H1 (cell line): ENCODE results near the gene CDKL1. TPM values are rescaled to one million over a fixed set of nuclear protein-coding genes. Genes with fewer than 3 reads are reported as not detected.

Source experiments
- CTCF ChIA-PET: fragments of 300-600 bp; sonication (Branson Sonifier 250); formaldehyde crosslinking; loops from one replicate; lab custom pipeline; 2021; ENCODE audit not compliant: partially characterized antibody; lab: Charles Lee
- POLR2A ChIA-PET: fragments of 300-600 bp; sonication (Branson Sonifier 250); formaldehyde crosslinking; loops from one replicate; lab custom pipeline; 2021; ENCODE audit warnings: inconsistent platforms; ENCODE audit not compliant: partially characterized antibody; lab: Charles Lee
- DNase-seq, 2 experiments: peaks; one replicate each; pipeline versions ENCODE4 v3.0.0 to v3.0.0-alpha.2; 2010 to 2022; ENCODE audit warnings: low spot score in 2 of 2, low read depth in 1 of 2, mixed read lengths in 1 of 2
- FAIRE-seq: peaks from 2 replicates; lab custom pipeline; 2011; peaks lifted over from hg19 to GRCh38; lab: Jason Lieb, UNC
- H2AFZ ChIP-seq: 2 replicates; pipeline ENCODE4 v1.8.1; 2012; ENCODE audit warnings: low read length, inconsistent platforms
- H2AK5ac ChIP-seq: 2 replicates; pipeline ENCODE4 v1.6.1; 2013; ENCODE audit warnings: low read depth, low read length
- H2BK120ac ChIP-seq: replicated peaks from 2 replicates; pipeline ENCODE3; 2013; ENCODE audit warnings: low read depth, low read length, inconsistent platforms
- H2BK12ac ChIP-seq: 2 replicates; pipeline ENCODE4 v1.6.1; 2013; ENCODE audit warnings: low read depth, low read length
- H2BK15ac ChIP-seq: 2 replicates; pipeline ENCODE4 v1.6.1; 2013; ENCODE audit warnings: low read length
- H2BK20ac ChIP-seq: 2 replicates; pipeline ENCODE4 v1.6.1; 2013; ENCODE audit warnings: low read length
- H2BK5ac ChIP-seq: 2 replicates; pipeline ENCODE4 v1.6.1; 2013; ENCODE audit warnings: low read depth, low read length
- H3K14ac ChIP-seq: 2 replicates; pipeline ENCODE4 v1.6.1; 2013; ENCODE audit warnings: inconsistent platforms; ENCODE audit not compliant: insufficient read length
- H3K18ac ChIP-seq: 2 replicates; pipeline ENCODE4 v1.6.1; 2013; ENCODE audit warnings: low read length; ENCODE audit errors: extremely low read depth
- H3K23ac ChIP-seq: 2 replicates; pipeline ENCODE4 v1.6.1; 2013; ENCODE audit warnings: inconsistent platforms; ENCODE audit not compliant: insufficient read length
- H3K23me2 ChIP-seq: 2 replicates; pipeline ENCODE4 v1.6.1; 2013; ENCODE audit warnings: low read depth, low read length
- H3K27ac ChIP-seq: 2 replicates; pipeline ENCODE4 v1.6.1; 2011; ENCODE audit warnings: low read depth, low read length, inconsistent platforms
- H3K27me3 ChIP-seq, 4 experiments: replicated peaks in 1 of 4; 1 replicate in 1 of 4; 2 replicates in 3 of 4; pipeline versions ENCODE4 v1.6.1 to v1.8.1; 2011 to 2013; ENCODE audit warnings: low read length in 3 of 4, mild to moderate bottlenecking in 3 of 4, inconsistent platforms in 2 of 4, mixed read lengths in 2 of 4, moderate library complexity in 1 of 4; ENCODE audit not compliant: control insufficient read depth in 3 of 4, insufficient read depth in 3 of 4; ENCODE audit errors: extremely low read depth in 1 of 4
- H3K36me3 ChIP-seq, 4 experiments: 2 replicates each; pipeline versions ENCODE4 v1.6.1 to v1.8.1; 2011 to 2013; ENCODE audit warnings: mild to moderate bottlenecking in 4 of 4, low read length in 3 of 4, moderate library complexity in 2 of 4, control low read depth in 1 of 4, inconsistent platforms in 1 of 4; ENCODE audit not compliant: insufficient read depth in 4 of 4, control insufficient read depth in 2 of 4
- H3K4ac ChIP-seq: replicated peaks from 2 replicates; pipeline ENCODE3; 2013; ENCODE audit warnings: low read length, low read depth, mixed read lengths, inconsistent platforms; ENCODE audit not compliant: insufficient read length
- H3K4me1 ChIP-seq, 4 experiments: replicated peaks in 1 of 4; 1 replicate in 1 of 4; 2 replicates in 3 of 4; pipeline versions ENCODE4 v1.6.1 to v1.8.1; 2011 to 2013; ENCODE audit warnings: low read length in 3 of 4, inconsistent platforms in 2 of 4, mixed read lengths in 1 of 4; ENCODE audit not compliant: insufficient read depth in 4 of 4, control insufficient read depth in 3 of 4
- H3K4me2 ChIP-seq, 2 experiments: 2 replicates each; pipeline versions ENCODE4 v1.6.1 to v1.8.1; 2011 to 2013; ENCODE audit warnings: low read depth in 2 of 2, low read length in 2 of 2, control low read depth in 1 of 2, inconsistent platforms in 1 of 2, mild to moderate bottlenecking in 1 of 2; ENCODE audit not compliant: insufficient read depth in 1 of 2
- H3K4me3 ChIP-seq, 4 experiments: fragments of 200-600, 300-600 bp in 1 of 4; sonication (generic), shearing (Covaris generic), sonication (Bioruptor Twin) in 1 of 4; 2 replicates each; pipeline versions ENCODE4 v1.5.1 to v1.8.1; 2011 to 2016; ENCODE audit warnings: low read length in 4 of 4, low read depth in 3 of 4, control low read depth in 2 of 4, inconsistent platforms in 2 of 4, mild to moderate bottlenecking in 2 of 4, mixed read lengths in 1 of 4, moderate library complexity in 1 of 4; ENCODE audit not compliant: insufficient read depth in 2 of 4; ENCODE audit errors: extremely low read depth in 1 of 4
- H3K56ac ChIP-seq: replicated peaks from 2 replicates; pipeline ENCODE3; 2013; ENCODE audit warnings: low read depth, mild to moderate bottlenecking, mixed read lengths, low read length, inconsistent platforms; ENCODE audit not compliant: insufficient read length
- H3K79me1 ChIP-seq: 2 replicates; pipeline ENCODE4 v1.6.1; 2013; ENCODE audit warnings: low read depth, low read length, control low read depth
- H3K79me2 ChIP-seq, 2 experiments: 2 replicates each; pipeline versions ENCODE4 v1.6.1 to v1.8.1; 2012 to 2013; ENCODE audit warnings: low read length in 2 of 2, mild to moderate bottlenecking in 2 of 2, inconsistent platforms in 1 of 2; ENCODE audit not compliant: insufficient read depth in 2 of 2, control insufficient read depth in 1 of 2
- H3K9ac ChIP-seq, 4 experiments: replicated peaks in 1 of 4; 1 replicate in 1 of 4; 2 replicates in 3 of 4; pipeline versions ENCODE4 v1.6.1 to v1.8.1; 2011 to 2013; ENCODE audit warnings: low read depth in 3 of 4, low read length in 3 of 4, control low read depth in 2 of 4, mild to moderate bottlenecking in 2 of 4, moderate library complexity in 2 of 4, inconsistent platforms in 1 of 4; ENCODE audit errors: extremely low read depth in 1 of 4
- H3K9me3 ChIP-seq, 2 experiments: 2 replicates each; pipeline versions ENCODE4 v1.6.1 to v1.8.1; 2012 to 2013; ENCODE audit warnings: mild to moderate bottlenecking in 2 of 2, moderate library complexity in 2 of 2, control low read depth in 1 of 2, inconsistent platforms in 1 of 2, low read depth in 1 of 2, low read length in 1 of 2, mixed read lengths in 1 of 2; ENCODE audit not compliant: insufficient read depth in 2 of 2
- H4K20me1 ChIP-seq, 2 experiments: replicated peaks in 1 of 2; 2 replicates each; pipeline versions ENCODE3 to v1.8.1; 2011 to 2013; ENCODE audit warnings: inconsistent platforms in 2 of 2, low read length in 2 of 2, mild to moderate bottlenecking in 1 of 2; ENCODE audit not compliant: insufficient read depth in 2 of 2, control insufficient read depth in 1 of 2
- H4K5ac ChIP-seq: 2 replicates; pipeline ENCODE4 v1.6.1; 2013; ENCODE audit warnings: low read length, low read depth, mixed read lengths, inconsistent platforms; ENCODE audit not compliant: insufficient read length
- H4K8ac ChIP-seq: 2 replicates; pipeline ENCODE4 v1.8.0; 2013; ENCODE audit warnings: mild to moderate bottlenecking, moderate library complexity, low read length, inconsistent platforms; ENCODE audit not compliant: insufficient read depth; ENCODE audit errors: extremely low read depth
- H4K91ac ChIP-seq: replicated peaks from 2 replicates; pipeline ENCODE3; 2013; ENCODE audit warnings: low read length, mixed read lengths, inconsistent platforms; ENCODE audit not compliant: insufficient read length
- CHD2 ChIP-seq: IDR thresholded peaks from 2 replicates; pipeline ENCODE4 v1.6.1; 2012; ENCODE audit warnings: low read length, improper control_type of control experiment
- JUN ChIP-seq: IDR thresholded peaks from 2 replicates; pipeline ENCODE4 v1.6.1; 2011; ENCODE audit warnings: low read depth, mild to moderate bottlenecking, improper control_type of control experiment, low read length
- POLR2AphosphoS5 ChIP-seq: IDR thresholded peaks from 2 replicates; pipeline ENCODE4 v1.6.1; 2011; ENCODE audit warnings: low read depth, low read length
- SP1 ChIP-seq: IDR thresholded peaks from 2 replicates; pipeline ENCODE4 v1.6.1; 2011; ENCODE audit warnings: low read depth, low read length
- TBP ChIP-seq: IDR thresholded peaks from 2 replicates; pipeline ENCODE4 v1.6.1; 2011; ENCODE audit warnings: low read depth, low read length, improper control_type of control experiment
- ZNF274 ChIP-seq: IDR thresholded peaks from 2 replicates; pipeline ENCODE4 v1.7.0; 2012; ENCODE audit warnings: low read length, borderline replicate concordance; ENCODE audit errors: extremely low read depth
- WGBS, 2 experiments: shearing (Covaris generic) in 1 of 2; methylation state at CpG; one replicate each; pipeline versions ENCODE4 v1.1.6 to v1.1.7; 2013 to 2015; ENCODE audit warnings: low lambda C conversion rate in 2 of 2, mixed read lengths in 2 of 2, inconsistent platforms in 1 of 2, low coverage in 1 of 2, missing lambda C conversion rate in 1 of 2; ENCODE audit not compliant: insufficient replicate concordance in 2 of 2, insufficient coverage in 1 of 2, insufficient read length in 1 of 2; ENCODE audit errors: extremely low coverage in 1 of 2, missing lambda C conversion rate in 1 of 2; 5-methylcytosine and 5-hydroxymethylcytosine counted together
- polyA plus RNA-seq, 7 experiments: library from polyadenylated mRNA; depleted of rRNA in 3 of 7; stranded (reverse) in 5 of 7; unstranded in 2 of 7; fragments of >200 nt in 5 of 7; fragments of 200-250 nt in 2 of 7; gene quantifications; 1 replicate in 5 of 7; 2 replicates in 1 of 7; 4 replicates in 1 of 7; pipeline versions ENCODE4 v1.2.1 to v1.2.3, GENCODE V29; 2011 to 2013; ENCODE audit warnings: missing spikeins in 2 of 7, mixed read lengths in 2 of 7
- total RNA-seq: library from RNA; stranded (reverse); fragmentation: NEBNext Ultra II Directional; extraction: Animal tissue kit (Norgen Biotek cat#: 25700); gene quantifications from 2 replicates; pipeline ENCODE4 v1.2.1, GENCODE V29; 2021

The CDKL1 gene
- total and polyA plus RNA-seq, 2 of the 8 experiments (the other 6 are each of a cell fraction or from before 2014, with no cell fraction given) = 1.2 to 2.2 TPM

DNA sequence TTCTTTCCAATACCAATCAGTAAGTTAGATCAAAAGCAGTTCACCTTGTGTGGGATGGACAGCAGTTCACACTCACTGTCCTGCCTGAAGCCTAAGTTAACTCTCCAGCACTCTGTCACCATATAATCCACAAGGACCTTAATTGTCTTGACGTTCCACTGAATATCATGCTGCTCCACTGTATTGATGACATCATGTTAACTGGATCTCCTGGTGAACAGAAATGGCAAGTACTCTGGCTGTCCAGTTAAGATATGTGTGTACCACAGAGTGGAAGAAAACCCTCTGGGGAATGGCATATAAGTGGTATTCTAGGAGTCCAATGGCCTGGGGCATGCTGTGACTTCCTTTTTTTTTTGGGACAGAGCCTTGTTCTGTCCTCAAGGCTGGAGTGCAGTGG lies 16.2 kb downstream of the CDKL1 start:
- FAIRE-seq = no peak
- no peak overlapping the region for H3K27ac ChIP-seq
- no peaks in the 10 kb centered on the region for H3K27me3 ChIP-seq
- H3K18ac ChIP-seq = no peak overlapping the region
- no peaks in the 10 kb centered on the region for H3K9me3 ChIP-seq
- H3K4me3 ChIP-seq = no peak overlapping the region
- no peak overlapping the region for H2AFZ ChIP-seq
- DNase-seq = no peak
- CTCF ChIA-PET = interaction anchor here (0.9 kb wide), 2 partner anchors 14 to 36 kb away, joined by 3 read pairs; no protein-coding TSS in a partner anchor
- no peak overlapping the region for H2BK15ac ChIP-seq
- H3K4me2 ChIP-seq = no peak overlapping the region
- no peak overlapping the region for H2BK5ac ChIP-seq
- H4K5ac ChIP-seq = no peak overlapping the region
- no peak for TF ChIP-seq SP1
- TF ChIP-seq CHD2 = no peak
- TF ChIP-seq TBP = no peak
- no peak for TF ChIP-seq ZNF274
- TF ChIP-seq JUN = no peak
- no peak for TF ChIP-seq POLR2AphosphoS5
- TF ChIP-seq, all 59 proteins: peak for 0
- H2AK5ac ChIP-seq = no peak overlapping the region
- H3K79me2 ChIP-seq = no peaks in the 10 kb centered on the region
- 57% methylated on average over 1 of the region's 1 CpG; no CpG with 5 or more reads in 1 of the 2 experiments for WGBS, 2 experiments
- no peak overlapping the region for H2BK20ac ChIP-seq
- no peaks in the 10 kb centered on the region for H4K20me1 ChIP-seq
- H3K79me1 ChIP-seq = no peaks in the 10 kb centered on the region
- no peak overlapping the region for H3K14ac ChIP-seq
- H3K56ac ChIP-seq = no peak overlapping the region
- no peak overlapping the region for H4K8ac ChIP-seq
- no peaks in the 10 kb centered on the region for H3K36me3 ChIP-seq
- H3K4ac ChIP-seq = no peak overlapping the region
- no peak overlapping the region for H2BK120ac ChIP-seq
- H3K23me2 ChIP-seq = no peaks in the 10 kb centered on the region
- POLR2A ChIA-PET = interaction anchor here (1.2 kb wide), 1 partner anchor 16 kb away, joined by 3 read pairs; the partner anchor contains the start of gene CDKL1
- H4K91ac ChIP-seq = no peak overlapping the region
- no peak overlapping the region for H3K9ac ChIP-seq
- no peak overlapping the region for H2BK12ac ChIP-seq
- H3K4me1 ChIP-seq = no peaks in the 10 kb centered on the region
- H3K23ac ChIP-seq = no peak overlapping the region
